T-helper 9 cell (primary cell): Measurements from ENCODE around the gene PSMA3.

Experiments used
- DNase-seq: peaks from one replicate; pipeline ENCODE4 v3.0.0-alpha.2; 2020

PSMA3 gene

DNA sequence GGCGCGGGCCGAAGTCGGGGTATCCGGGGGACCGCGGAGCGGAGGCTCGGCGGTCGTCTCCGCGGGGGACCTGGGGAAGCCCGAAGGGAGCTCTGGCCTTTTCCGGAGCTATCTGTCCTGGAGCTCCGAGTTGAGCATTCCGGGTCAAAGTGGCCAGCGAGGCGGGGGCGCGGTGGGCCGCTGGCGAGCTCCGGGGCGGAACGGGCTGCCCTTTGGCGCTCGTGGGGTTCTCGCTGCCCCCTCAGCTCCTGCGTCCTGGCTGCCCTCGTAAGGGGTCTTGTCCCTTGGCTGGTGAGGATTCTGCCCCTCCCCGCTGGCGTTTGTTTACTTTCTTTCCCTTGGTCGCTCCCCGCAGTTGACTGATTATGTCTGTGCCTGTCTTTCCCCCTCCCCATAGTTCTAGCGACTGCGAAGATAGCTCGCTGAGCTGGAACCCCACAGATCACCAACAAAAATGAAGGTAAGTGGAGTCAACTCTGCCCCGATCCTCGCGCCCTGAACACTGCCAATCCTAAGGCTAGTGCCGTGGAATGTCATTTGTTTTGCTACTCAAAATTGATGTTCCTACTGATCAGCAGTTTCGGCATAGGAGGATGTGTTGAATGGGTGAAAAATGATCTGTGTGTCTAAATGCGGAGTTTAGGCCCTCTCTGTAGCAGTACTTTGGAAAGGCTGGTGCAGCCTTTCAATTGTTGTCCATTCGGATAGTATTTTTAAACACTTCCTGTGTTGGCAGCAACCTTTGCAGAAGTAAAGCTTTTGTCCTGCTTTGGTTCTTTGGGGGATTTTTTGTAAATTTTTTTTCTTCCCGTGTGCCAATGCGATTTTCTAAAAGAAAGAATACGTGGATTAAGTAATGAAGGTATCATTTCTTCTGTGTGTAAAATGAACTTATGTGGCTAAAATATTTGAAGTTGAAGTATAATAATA, 55.0 kb downstream of the PSMA3 start:
- DNase-seq: peak; percentile 26

DNA sequence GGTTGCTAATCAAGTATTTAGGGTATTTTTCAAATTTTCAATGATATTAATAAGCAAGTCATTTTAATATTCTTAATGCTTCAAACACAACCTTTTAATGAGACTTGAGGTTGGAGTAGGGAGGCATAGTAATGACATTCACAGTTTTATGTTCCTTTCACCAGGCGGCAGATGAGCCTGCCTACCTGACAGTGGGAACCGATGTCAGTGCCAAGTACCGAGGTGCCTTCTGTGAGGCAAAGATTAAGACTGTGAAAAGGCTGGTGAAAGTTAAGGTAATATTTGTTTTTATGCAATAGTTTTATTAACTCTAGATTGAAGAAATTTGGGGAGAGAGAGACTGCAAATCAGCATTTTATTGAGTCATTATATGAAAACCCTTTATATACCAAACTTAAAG, 56.8 kb downstream of the PSMA3 start:
- DNase-seq: no peak

DNA sequence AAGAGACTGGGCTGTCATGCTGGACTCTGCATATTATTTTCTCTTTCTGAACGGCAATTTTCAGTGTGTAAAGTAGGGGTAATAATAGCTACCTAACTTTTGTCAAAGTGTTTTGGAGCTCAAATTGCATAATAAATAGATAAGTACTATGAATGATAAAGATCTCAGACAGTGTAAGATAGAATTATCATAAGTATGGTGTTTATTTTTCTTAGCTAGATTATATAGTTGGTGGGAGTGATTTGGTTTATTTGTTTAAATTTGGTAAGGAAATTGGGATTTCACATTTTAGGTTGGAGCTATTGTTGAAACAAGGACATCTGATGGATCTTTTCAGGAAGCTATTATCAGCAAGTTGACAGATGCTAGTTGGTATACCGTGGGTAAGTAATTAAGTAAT, 61.1 kb downstream of the PSMA3 start:
- DNase-seq: no peak

DNA sequence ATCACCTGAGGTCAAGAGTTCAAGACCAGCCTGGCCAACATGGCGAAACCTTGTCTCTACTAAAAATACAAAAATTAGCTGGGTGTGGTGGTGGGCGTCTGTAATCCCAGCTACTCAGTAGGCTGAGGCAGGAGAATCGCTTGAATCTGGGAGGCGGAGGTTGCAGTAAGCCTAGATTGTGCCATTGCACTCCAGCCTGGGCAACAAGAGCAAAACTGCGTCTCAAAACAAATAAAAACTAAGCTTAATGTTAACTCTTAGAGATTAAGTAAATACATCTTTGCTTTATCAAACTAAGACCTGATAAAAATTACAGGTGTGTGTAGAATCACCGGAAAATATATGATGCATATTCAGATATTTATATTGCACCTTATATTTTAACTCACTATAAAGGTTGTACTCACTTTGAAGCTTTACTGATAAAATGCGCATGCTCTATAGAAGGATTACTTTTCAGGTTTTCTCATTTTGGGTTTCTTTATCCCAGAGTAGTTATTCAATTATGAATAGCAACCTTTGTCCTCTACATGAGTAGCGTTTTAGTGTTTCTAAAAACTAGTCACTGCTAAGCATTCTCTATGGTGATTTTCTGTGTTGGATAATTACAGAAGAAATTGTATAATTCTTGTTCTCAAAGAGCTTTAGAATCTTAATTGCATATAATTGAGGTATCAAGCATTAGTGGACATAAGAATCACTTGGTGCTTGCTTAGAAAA, 63.1 kb downstream of the PSMA3 start:
- no peak for DNase-seq

DNA sequence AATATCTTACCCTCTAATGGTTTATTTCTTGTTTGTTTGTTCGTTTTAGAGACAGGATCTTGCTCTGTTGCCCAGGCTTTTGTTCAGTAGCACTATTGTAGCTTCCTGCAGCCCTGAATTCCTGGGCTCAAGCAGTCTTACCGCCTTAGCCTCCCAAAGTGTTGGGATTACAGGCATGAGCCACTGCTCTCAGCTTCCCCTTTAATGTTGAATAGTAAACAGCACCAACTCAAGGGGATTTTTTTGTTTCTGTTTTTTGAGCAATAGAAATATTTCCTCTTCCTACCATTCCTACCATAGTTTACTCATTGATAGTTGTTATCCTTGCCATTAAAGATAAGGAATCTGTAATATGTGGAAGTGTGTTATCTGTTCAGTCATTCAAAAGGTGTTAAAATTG, 64.4 kb downstream of the PSMA3 start:
- DNase-seq: no peak

DNA sequence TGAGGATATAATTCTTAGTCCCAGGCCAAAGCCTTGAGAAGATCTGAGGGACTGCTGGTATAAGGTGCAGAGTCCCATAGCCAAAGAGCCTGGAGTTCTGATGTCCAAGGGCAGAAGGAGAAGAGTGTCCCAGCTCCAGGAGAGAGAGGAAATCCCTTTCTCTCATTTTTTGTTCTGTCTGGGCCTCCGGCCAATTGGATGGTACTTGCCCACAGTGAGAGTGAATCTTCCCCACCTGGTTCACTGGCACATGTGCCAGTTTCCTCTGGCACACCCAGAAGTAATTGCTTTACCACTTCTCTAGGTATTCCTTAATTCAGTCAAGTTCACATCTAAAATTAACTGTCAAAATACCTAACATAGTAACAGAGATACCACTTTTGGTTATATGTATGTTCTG, 69.1 kb downstream of the PSMA3 start:
- DNase-seq: no peak

DNA sequence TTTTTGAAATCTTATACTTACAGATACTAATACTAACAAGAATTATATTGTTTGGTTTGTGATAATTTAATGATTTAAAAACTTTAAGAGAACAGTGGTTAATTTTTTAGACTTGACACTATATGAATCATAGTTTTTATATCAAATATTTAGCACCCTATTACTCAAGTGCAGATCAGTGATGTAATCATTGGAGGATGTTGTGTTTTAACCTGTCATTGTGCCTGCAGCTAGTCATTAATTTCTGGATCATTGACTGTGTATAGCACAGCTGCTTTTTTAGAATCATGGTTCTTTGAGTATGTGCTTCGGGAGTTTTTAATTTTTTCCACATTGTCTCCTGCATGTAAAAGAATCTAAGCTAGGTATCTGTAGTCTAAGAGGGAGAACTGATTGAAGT, 71.0 kb downstream of the PSMA3 start:
- no peak for DNase-seq
